Pulmonary artery endothelial cell (primary cell): ENCODE measurements around the gene GNMT. TPM values are rescaled to one million over a fixed set of nuclear protein-coding genes. Genes with fewer than 3 reads are reported as not detected.
"Not testable (repeated sequence)": the region's sequence is repeated elsewhere in the genome, so short reads cannot be mapped to it uniquely, and the experiment has no call there.

Experiments
- DNase-seq: peaks from one replicate; pipeline ENCODE4 v3.0.0-alpha.2; 2011; ENCODE audit warnings: low read depth, low spot score
- total RNA-seq: library from RNA; depleted of rRNA; stranded (reverse); fragments of >200 nt; gene quantifications from 2 replicates; pipeline ENCODE4 v1.2.3, GENCODE V29; 2014

Gene GNMT
- total RNA-seq, 1 donor from 2014 or later, result 0.13 TPM

- DNase-seq, result not testable (repeated sequence)
Measured at GRCh38 chr6:42941356-42941755, 19.2 kb upstream of the GNMT start.

GRCh38 chr6:42942444-42942843 lies 18.1 kb upstream of the GNMT start:
- no peak for DNase-seq

GRCh38 chr6:42947950-42948349 lies 12.6 kb upstream of the GNMT start:
- no peak for DNase-seq

- DNase-seq, result no peak
Measured at GRCh38 chr6:42952389-42952788, 8.2 kb upstream of the GNMT start.

GRCh38 chr6:42954405-42954804 lies 6.1 kb upstream of the GNMT start:
- not testable (repeated sequence) for DNase-seq

- DNase-seq, result no peak
Measured at GRCh38 chr6:42958125-42958524, 2.4 kb upstream of the GNMT start.

GRCh38 chr6:42959917-42960242 lies 674 bp upstream of the GNMT start:
- no peak for DNase-seq

- no peak for DNase-seq
Measured at GRCh38 chr6:42961020-42961470, 491 bp downstream of the GNMT start.

- DNase-seq, result no peak
Measured at GRCh38 chr6:42962096-42962495, 1.5 kb downstream of the GNMT start.

GRCh38 chr6:42962502-42963178 lies 2.1 kb downstream of the GNMT start:
- DNase-seq, result no peak

GRCh38 chr6:42963179-42963854 lies 2.8 kb downstream of the GNMT start:
- DNase-seq, result no peak

- no peak for DNase-seq
Measured at GRCh38 chr6:42963855-42964605, 3.5 kb downstream of the GNMT start.

- DNase-seq, result no peak
Measured at GRCh38 chr6:42966571-42966970, 6.0 kb downstream of the GNMT start.

- no peak for DNase-seq
Measured at GRCh38 chr6:42967228-42967627, 6.7 kb downstream of the GNMT start.

- DNase-seq, result no peak
Measured at GRCh38 chr6:42968126-42968701, 7.7 kb downstream of the GNMT start.

GRCh38 chr6:42968783-42969182 lies 8.2 kb downstream of the GNMT start:
- no peak for DNase-seq

- no peak for DNase-seq
Measured at GRCh38 chr6:42969431-42969830, 8.9 kb downstream of the GNMT start.

- DNase-seq, result no peak
Measured at GRCh38 chr6:42969934-42970333, 9.4 kb downstream of the GNMT start.

GRCh38 chr6:42970871-42971612 lies 10.5 kb downstream of the GNMT start:
- DNase-seq, result no peak

- no peak for DNase-seq
Measured at GRCh38 chr6:42971746-42972327, 11.3 kb downstream of the GNMT start.

- DNase-seq, result no peak
Measured at GRCh38 chr6:42973926-42974325, 13.4 kb downstream of the GNMT start.
